Neural progenitor cell (in vitro differentiated cells): ENCODE data around the gene RBMS1. TPM values are rescaled to one million over a fixed set of nuclear protein-coding genes. Genes with fewer than 3 reads are reported as not detected.
A peak's percentile ranks its signal among the peaks of the same experiment; 100 is the strongest.

ENCODE experiments used
- DNase-seq: peaks from one replicate; pipeline ENCODE4 v3.0.0-alpha.2; 2016; ENCODE audit warnings: low spot score
- H2AFZ ChIP-seq: fragments of 200-600 bp; sonication (generic); replicated peaks from 2 replicates; pipeline ENCODE4 v1.6.1; 2016; ENCODE audit warnings: antibody characterized with exemption
- H3F3A ChIP-seq: fragments of 200-600 bp; sonication (generic); 2 replicates; pipeline ENCODE4 v1.6.1; 2016; ENCODE audit warnings: antibody characterized with exemption, low read depth
- H3K27ac ChIP-seq: fragments of 200-600 bp; sonication (generic); 2 replicates; pipeline ENCODE4 v1.5.1; 2016; ENCODE audit warnings: mild to moderate bottlenecking
- H3K27me3 ChIP-seq: fragments of 200-600 bp; sonication (generic); 2 replicates; pipeline ENCODE4 v1.6.1; 2016; ENCODE audit warnings: mild to moderate bottlenecking, moderate library complexity
- H3K36me3 ChIP-seq: fragments of 200-600 bp; sonication (generic); 2 replicates; pipeline ENCODE4 v1.5.1; 2016
- H3K4me1 ChIP-seq: fragments of 200-600 bp; sonication (generic); 2 replicates; pipeline ENCODE4 v1.6.1; 2016; ENCODE audit warnings: mixed run types
- H3K4me2 ChIP-seq: fragments of 200-600 bp; sonication (generic); 2 replicates; pipeline ENCODE4 v1.6.1; 2016
- H3K4me3 ChIP-seq: fragments of 200-600 bp; sonication (generic); 2 replicates; pipeline ENCODE4 v1.5.1; 2016
- H3K79me2 ChIP-seq: fragments of 200-600 bp; sonication (generic); 2 replicates; pipeline ENCODE4 v1.6.1; 2016; ENCODE audit warnings: low read depth
- H3K9ac ChIP-seq: fragments of 200-600 bp; sonication (generic); 2 replicates; pipeline ENCODE4 v1.6.1; 2016
- H3K9me3 ChIP-seq: fragments of 200-600 bp; sonication (generic); 2 replicates; pipeline ENCODE4 v1.5.1; 2016; ENCODE audit warnings: low read depth
- H4K20me1 ChIP-seq: fragments of 200-600 bp; sonication (generic); 2 replicates; pipeline ENCODE4 v1.6.1; 2016; ENCODE audit warnings: low read depth
- H3K27ac Mint-ChIP-seq: 3 replicates; pipeline ENCODE4 v1.8.0; 2021; ENCODE audit warnings: mixed read lengths
- H3K27me3 Mint-ChIP-seq: 2 replicates; pipeline ENCODE4 v1.8.0; 2022; ENCODE audit warnings: low read depth, mild to moderate bottlenecking, inconsistent platforms, moderate library complexity, mixed read lengths; ENCODE audit not compliant: insufficient read depth
- H3K36me3 Mint-ChIP-seq: 3 replicates; pipeline ENCODE4 v1.8.0; 2021; ENCODE audit warnings: mixed read lengths
- H3K4me1 Mint-ChIP-seq: 3 replicates; pipeline ENCODE4 v1.8.0; 2021; ENCODE audit warnings: mixed read lengths
- H3K4me3 Mint-ChIP-seq: 3 replicates; pipeline ENCODE4 v1.8.0; 2021; ENCODE audit warnings: mild to moderate bottlenecking, moderate library complexity, mixed read lengths
- H3K9me3 Mint-ChIP-seq: 3 replicates; pipeline ENCODE4 v1.8.0; 2020; ENCODE audit warnings: mixed read lengths
- CTCF ChIP-seq: fragments of 200-600 bp; sonication (generic); IDR thresholded peaks from 2 replicates; pipeline ENCODE4 v1.5.1; 2017; ENCODE audit warnings: antibody characterized with exemption, mild to moderate bottlenecking
- EZH2 ChIP-seq: fragments of 200-600 bp; sonication (generic); IDR thresholded peaks from 2 replicates; pipeline ENCODE4 v1.6.1; 2017; ENCODE audit warnings: antibody characterized with exemption, mild to moderate bottlenecking, moderate library complexity
- EZH2phosphoT487 ChIP-seq: fragments of 200-600 bp; sonication (generic); IDR thresholded peaks from 2 replicates; pipeline ENCODE4 v1.6.1; 2017; ENCODE audit warnings: antibody characterized with exemption
- total RNA-seq: library from RNA; depleted of rRNA; stranded (reverse); fragments of >200 nt; gene quantifications from 2 replicates; pipeline ENCODE4 v1.2.3, GENCODE V29; 2015; ENCODE audit warnings: low replicate concordance

Gene RBMS1
- total RNA-seq, 1 donor from 2014 or later = 101 TPM

- Histone ChIP-seq H4K20me1 (peaks cover 24% of the 10 kb centered on the region), H3K27me3 (peaks cover 7% of the 10 kb centered on the region), H3K4me1 (peaks cover 8% of the 10 kb centered on the region), H3K79me2 (peaks cover 25% of the 10 kb centered on the region), H2AFZ (no peak overlapping the region), H3K9ac (no peak overlapping the region), H3K36me3 (no peaks in the 10 kb centered on the region), H3K9me3 (no peaks in the 10 kb centered on the region), H3K4me2 (no peak overlapping the region), H3K4me3 (no peak overlapping the region), H3K27ac (no peak overlapping the region), H3F3A (peaks cover 39% of the 10 kb centered on the region)
- H3K27ac Mint-ChIP-seq = no peak overlapping the region
- no peak for DNase-seq
- no peak for TF ChIP-seq EZH2
- TF ChIP-seq EZH2phosphoT487 = no peak
- TF ChIP-seq CTCF = no peak
- H3K27me3 Mint-ChIP-seq = peaks cover 23% of the 10 kb centered on the region
- peak overlapping the region; percentile 89 for H3K4me3 Mint-ChIP-seq
- H3K9me3 Mint-ChIP-seq = no peaks in the 10 kb centered on the region
- no peaks in the 10 kb centered on the region for H3K36me3 Mint-ChIP-seq
- H3K4me1 Mint-ChIP-seq = peaks cover 48% of the 10 kb centered on the region
These were observed 84.1 kb downstream of the RBMS1 start for GRCh38 chr2:160409480-160409879.

GRCh38 chr2:160408959-160409291 lies 84.7 kb downstream of the RBMS1 start:
- peaks cover 30% of the 10 kb centered on the region for H4K20me1 ChIP-seq
- peaks cover 30% of the 10 kb centered on the region for H3K79me2 ChIP-seq
- DNase-seq = no peak
- no peak overlapping the region for H3K27ac ChIP-seq
- Mint-ChIP-seq H3K4me3 (peak overlapping the region; percentile 89), H3K9me3 (no peaks in the 10 kb centered on the region), H3K4me1 (peaks cover 50% of the 10 kb centered on the region), H3K27ac (peak overlapping the region; percentile 64), H3K27me3 (peaks cover 23% of the 10 kb centered on the region), H3K36me3 (no peaks in the 10 kb centered on the region)
- H2AFZ ChIP-seq = no peak overlapping the region
- no peak overlapping the region for H3K9ac ChIP-seq
- peak overlapping the region; percentile 90 for H3K4me2 ChIP-seq
- H3K9me3 ChIP-seq = no peaks in the 10 kb centered on the region
- H3K27me3 ChIP-seq = peaks cover 7% of the 10 kb centered on the region
- TF ChIP-seq EZH2 = no peak
- no peak for TF ChIP-seq EZH2phosphoT487
- no peak for TF ChIP-seq CTCF
- H3K4me3 ChIP-seq = peak overlapping the region; percentile 58
- H3K36me3 ChIP-seq = no peaks in the 10 kb centered on the region
- peaks cover 14% of the 10 kb centered on the region for H3K4me1 ChIP-seq
- peaks cover 45% of the 10 kb centered on the region for H3F3A ChIP-seq

- Histone ChIP-seq H3K36me3 (no peaks in the 10 kb centered on the region), H4K20me1 (peaks cover 35% of the 10 kb centered on the region), H3K4me1 (peaks cover 19% of the 10 kb centered on the region), H3K79me2 (peaks cover 36% of the 10 kb centered on the region), H2AFZ (peak overlapping the region; percentile 22), H3K27me3 (peaks cover 7% of the 10 kb centered on the region), H3K9ac (peak overlapping the region; percentile 28), H3K9me3 (no peaks in the 10 kb centered on the region), H3K27ac (peak overlapping the region; percentile 84), H3K4me3 (peak overlapping the region; percentile 58), H3F3A (peaks cover 45% of the 10 kb centered on the region), H3K4me2 (peak overlapping the region; percentile 90)
- DNase-seq = peak; percentile 60
- no peaks in the 10 kb centered on the region for H3K36me3 Mint-ChIP-seq
- peak overlapping the region; percentile 89 for H3K4me3 Mint-ChIP-seq
- H3K4me1 Mint-ChIP-seq = peaks cover 56% of the 10 kb centered on the region
- H3K27me3 Mint-ChIP-seq = peaks cover 23% of the 10 kb centered on the region
- TF ChIP-seq EZH2phosphoT487 (no peak), CTCF (no peak), EZH2 (no peak)
- H3K27ac Mint-ChIP-seq = peak overlapping the region; percentile 74
- H3K9me3 Mint-ChIP-seq = no peaks in the 10 kb centered on the region
These were observed 85.2 kb downstream of the RBMS1 start for GRCh38 chr2:160408173-160408958.
